Thyroid gland (tissue), 4 donors: Measurements from ENCODE around the gene NNMT.

Source experiments
- CTCF ChIP-seq, 6 experiments: fragments of 200-600 bp in 3 of 6; fragments of 450-650 bp in 3 of 6; sonication (generic) in 3 of 6; IDR thresholded peaks; one replicate each; pipeline ENCODE4 v1.5.1; 2016 to 2019; ENCODE audit warnings: antibody characterized with exemption in 6 of 6, mild to moderate bottlenecking in 2 of 6, inconsistent platforms in 1 of 6, moderate library complexity in 1 of 6
- POLR2A ChIP-seq, 2 donors: fragments of 450-650 bp; IDR thresholded peaks; one replicate each; pipeline ENCODE4 v1.6.1; 2017; ENCODE audit warnings: antibody characterized with exemption in 2 of 2, mild to moderate bottlenecking in 2 of 2, moderate library complexity in 1 of 2

GRCh38 chr11:114326151-114326550, 30.0 kb downstream of the NNMT start:
- no peak for TF ChIP-seq CTCF (IDR thresholded peaks at IDR 0.05)
- no peak for TF ChIP-seq POLR2A (IDR thresholded peaks at IDR 0.05)
